KMS-11 (cell line): ENCODE data around the gene AJAP1.
"Not testable (repeated sequence)": the region's sequence is repeated elsewhere in the genome, so short reads cannot be mapped to it uniquely, and the experiment has no call there.

ENCODE experiments used
- H2AFZ ChIP-seq: fragments of 200-600 bp; sonication (generic); 2 replicates; pipeline ENCODE4 v1.6.1; 2016; ENCODE audit warnings: antibody characterized with exemption, mixed run types, low read depth
- H3K27ac ChIP-seq: fragments of 200-600 bp; sonication (generic); 2 replicates; pipeline ENCODE4 v1.6.1; 2016; ENCODE audit warnings: mild to moderate bottlenecking, mixed run types
- H3K27me3 ChIP-seq: fragments of 200-600 bp; sonication (generic); 2 replicates; pipeline ENCODE4 v1.6.1; 2017; ENCODE audit warnings: mild to moderate bottlenecking, low read depth, mixed run types, moderate library complexity; ENCODE audit not compliant: insufficient read depth
- H3K36me3 ChIP-seq: fragments of 200-600 bp; sonication (generic); 2 replicates; pipeline ENCODE4 v1.6.1; 2017; ENCODE audit warnings: mild to moderate bottlenecking, mixed run types; ENCODE audit not compliant: insufficient read depth
- H3K4me1 ChIP-seq: fragments of 200-600 bp; sonication (generic); 2 replicates; pipeline ENCODE4 v1.6.1; 2016; ENCODE audit warnings: mild to moderate bottlenecking, low read depth, mixed run types; ENCODE audit not compliant: poor library complexity, severe bottlenecking
- H3K4me2 ChIP-seq: fragments of 200-600 bp; sonication (generic); 2 replicates; pipeline ENCODE4 v1.7.0; 2016; ENCODE audit warnings: mild to moderate bottlenecking, mixed run types
- H3K4me3 ChIP-seq: fragments of 200-600 bp; sonication (generic); IDR thresholded peaks from 2 replicates; pipeline ENCODE4 v1.6.1; 2017; ENCODE audit warnings: low read depth, low read length, mixed read lengths; ENCODE audit not compliant: insufficient read depth
- H3K79me2 ChIP-seq: fragments of 200-600 bp; sonication (generic); 2 replicates; pipeline ENCODE4 v1.6.1; 2016; ENCODE audit warnings: low read depth, mixed run types; ENCODE audit not compliant: insufficient read depth
- H3K9ac ChIP-seq: fragments of 200-600 bp; sonication (generic); 2 replicates; pipeline ENCODE4 v1.6.1; 2016; ENCODE audit warnings: mild to moderate bottlenecking, mixed run types
- H4K20me1 ChIP-seq: fragments of 200-600 bp; sonication (generic); 2 replicates; pipeline ENCODE4 v1.6.1; 2016; ENCODE audit warnings: mild to moderate bottlenecking, mixed run types; ENCODE audit not compliant: insufficient read depth
- TF ChIP-seq, protein P1 (sequence below): fragments of 200-600 bp; sonication (generic); conservative IDR thresholded peaks from 2 replicates; pipeline ENCODE4 v1.6.1; 2017; ENCODE audit warnings: low read depth, mild to moderate bottlenecking, antibody characterized with exemption, low read length, moderate library complexity, mixed read lengths

AJAP1 gene

DNA sequence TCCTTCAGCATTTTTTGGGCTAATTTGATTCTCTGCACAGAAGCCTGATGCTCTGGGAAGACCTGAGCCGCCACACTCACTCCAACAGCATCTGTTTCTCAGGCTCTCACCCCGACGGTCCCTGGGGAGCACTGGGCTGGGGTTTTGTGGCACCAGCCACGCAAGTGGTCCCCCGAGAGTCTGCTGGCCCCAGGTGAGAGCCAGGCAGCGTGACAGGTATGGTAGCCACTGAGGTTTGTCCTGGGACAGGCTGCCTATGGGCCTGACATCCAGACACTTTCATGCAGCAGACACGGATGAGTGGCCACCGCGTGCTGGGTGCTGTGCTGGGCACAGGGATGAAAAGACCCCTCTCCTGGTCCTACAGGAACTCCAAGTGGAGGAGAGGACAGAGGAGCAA, 11.0 kb downstream of the AJAP1 start:
- Histone ChIP-seq H3K4me1 (no peaks in the 10 kb centered on the region), H3K27me3 (peaks cover 3% of the 10 kb centered on the region), H3K9ac (no peak overlapping the region), H3K36me3 (no peaks in the 10 kb centered on the region), H3K4me2 (no peak overlapping the region), H2AFZ (no peak overlapping the region), H3K4me3 (no peak overlapping the region), H3K79me2 (no peaks in the 10 kb centered on the region), H3K27ac (no peak overlapping the region), H4K20me1 (no peaks in the 10 kb centered on the region)
- TF ChIP-seq, protein P1, sequence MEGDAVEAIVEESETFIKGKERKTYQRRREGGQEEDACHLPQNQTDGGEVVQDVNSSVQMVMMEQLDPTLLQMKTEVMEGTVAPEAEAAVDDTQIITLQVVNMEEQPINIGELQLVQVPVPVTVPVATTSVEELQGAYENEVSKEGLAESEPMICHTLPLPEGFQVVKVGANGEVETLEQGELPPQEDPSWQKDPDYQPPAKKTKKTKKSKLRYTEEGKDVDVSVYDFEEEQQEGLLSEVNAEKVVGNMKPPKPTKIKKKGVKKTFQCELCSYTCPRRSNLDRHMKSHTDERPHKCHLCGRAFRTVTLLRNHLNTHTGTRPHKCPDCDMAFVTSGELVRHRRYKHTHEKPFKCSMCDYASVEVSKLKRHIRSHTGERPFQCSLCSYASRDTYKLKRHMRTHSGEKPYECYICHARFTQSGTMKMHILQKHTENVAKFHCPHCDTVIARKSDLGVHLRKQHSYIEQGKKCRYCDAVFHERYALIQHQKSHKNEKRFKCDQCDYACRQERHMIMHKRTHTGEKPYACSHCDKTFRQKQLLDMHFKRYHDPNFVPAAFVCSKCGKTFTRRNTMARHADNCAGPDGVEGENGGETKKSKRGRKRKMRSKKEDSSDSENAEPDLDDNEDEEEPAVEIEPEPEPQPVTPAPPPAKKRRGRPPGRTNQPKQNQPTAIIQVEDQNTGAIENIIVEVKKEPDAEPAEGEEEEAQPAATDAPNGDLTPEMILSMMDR, result no peak

DNA sequence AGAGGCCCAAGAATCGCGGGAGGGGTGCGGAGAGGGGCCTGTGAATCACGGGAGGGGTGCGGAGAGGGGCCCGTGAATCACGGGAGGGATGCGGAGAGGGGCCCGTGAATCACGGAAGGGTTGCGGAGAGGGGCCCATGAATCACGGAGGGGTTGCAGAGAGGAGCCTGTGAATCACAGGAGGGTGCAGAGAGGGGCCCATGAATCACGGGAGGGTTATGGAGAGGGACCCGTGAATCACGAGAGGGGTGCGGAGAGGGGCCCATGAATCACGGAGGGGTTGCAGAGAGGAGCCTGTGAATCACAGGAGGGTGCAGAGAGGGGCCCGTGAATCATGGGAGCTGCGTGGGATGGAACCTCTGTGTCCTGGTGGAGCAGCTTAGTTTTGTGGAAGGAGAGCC, 12.3 kb downstream of the AJAP1 start:
- H3K4me3 ChIP-seq, H3K27me3 ChIP-seq, H2AFZ ChIP-seq, H3K79me2 ChIP-seq, H3K36me3 ChIP-seq, H4K20me1 ChIP-seq, H3K27ac ChIP-seq, H3K9ac ChIP-seq, H3K4me2 ChIP-seq, H3K4me1 ChIP-seq: not testable (repeated sequence)

DNA sequence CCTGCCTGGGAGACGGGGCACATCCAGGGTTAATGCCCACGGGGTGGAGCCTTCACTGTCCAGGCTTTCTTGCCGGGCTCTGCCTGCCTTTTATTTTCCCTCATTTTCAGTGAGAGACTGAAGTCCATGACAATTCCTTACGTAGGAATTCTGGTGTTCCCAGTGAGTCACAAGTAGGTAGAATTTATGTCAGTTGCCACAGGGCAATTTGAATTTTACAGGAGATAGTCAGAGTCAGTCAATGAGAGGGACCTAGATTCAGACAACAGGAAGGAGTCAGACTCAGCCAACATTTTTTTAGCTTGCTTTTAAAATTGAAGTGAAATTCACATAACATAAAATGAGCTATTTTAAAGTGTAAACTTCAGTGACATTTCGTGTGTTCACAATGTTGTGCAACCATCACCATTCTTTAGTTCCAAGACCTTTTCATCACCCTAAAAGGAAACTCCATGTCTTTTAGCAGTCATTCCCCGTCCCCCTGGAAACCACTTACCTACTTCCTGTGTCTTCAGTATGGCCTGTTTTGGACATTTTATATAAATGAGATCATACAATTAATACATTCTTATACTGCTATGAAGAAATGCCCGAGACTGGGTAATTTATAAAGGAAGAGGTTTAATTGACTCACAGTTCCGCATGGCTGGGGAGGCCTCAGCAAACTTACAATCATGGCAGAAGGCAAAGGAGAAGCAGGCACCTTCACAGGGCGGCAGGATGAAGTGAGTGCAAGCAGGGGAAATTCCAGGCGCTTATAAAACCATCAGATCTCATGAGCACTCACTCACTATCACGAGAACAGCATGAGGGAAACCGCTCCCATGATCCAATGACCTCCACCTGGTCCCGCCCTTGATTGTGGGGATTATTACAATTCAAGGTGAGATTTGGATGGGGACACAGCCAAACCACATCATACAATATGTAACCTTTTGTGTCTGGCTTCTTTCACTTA, 14.6 kb downstream of the AJAP1 start:
- TF ChIP-seq, protein P1, result no peak
- Histone ChIP-seq H3K27me3 (no peaks in the 10 kb centered on the region; the same call in 1 of the 2 replicates), H3K27ac (no peak overlapping the region), H2AFZ (no peak overlapping the region), H4K20me1 (no peaks in the 10 kb centered on the region), H3K9ac (no peak overlapping the region), H3K36me3 (no peaks in the 10 kb centered on the region), H3K4me1 (no peaks in the 10 kb centered on the region), H3K79me2 (no peaks in the 10 kb centered on the region), H3K4me3 (no peak overlapping the region), H3K4me2 (no peak overlapping the region)

DNA sequence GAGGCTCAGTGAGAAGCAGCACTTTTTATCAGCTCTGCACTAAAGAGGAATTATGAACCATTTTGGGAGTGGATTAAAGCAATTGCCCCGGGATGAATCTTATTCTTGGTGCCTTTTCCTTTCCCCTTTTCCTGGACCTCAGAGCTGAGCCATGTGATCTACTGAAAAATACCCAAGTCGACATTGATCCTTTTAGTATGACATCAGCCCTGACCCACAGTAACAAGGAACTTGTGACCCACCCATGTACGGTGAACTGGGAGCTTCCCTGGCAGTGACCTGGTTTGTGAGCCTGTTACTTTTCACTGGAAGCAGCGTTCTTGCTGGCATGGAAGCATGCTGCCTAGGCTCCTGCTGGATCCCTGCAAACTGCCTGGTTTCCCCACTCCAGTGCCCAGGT, 15.9 kb downstream of the AJAP1 start:
- TF ChIP-seq, protein P1, result no peak
- H3K27ac ChIP-seq, result no peak overlapping the region

DNA sequence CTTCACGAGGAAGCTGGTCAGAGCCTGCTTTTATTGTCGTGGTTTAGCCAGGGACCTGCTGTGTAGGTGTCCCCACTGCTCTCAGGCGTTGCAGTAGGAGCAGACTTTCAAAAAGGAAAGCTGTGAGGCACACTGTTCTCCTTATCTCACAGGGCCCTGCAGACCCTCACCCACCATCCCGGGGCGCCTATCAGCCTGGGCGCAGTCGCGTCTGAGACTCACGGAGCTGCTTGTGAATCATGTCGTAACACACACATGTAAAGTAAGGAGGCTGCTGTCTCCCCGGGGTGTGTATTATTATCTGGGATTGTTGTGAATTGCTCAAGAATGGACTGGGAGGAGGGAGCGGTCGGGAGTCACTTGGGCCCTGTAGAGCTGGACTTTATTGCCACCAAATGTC, 17.4 kb downstream of the AJAP1 start:
- Histone ChIP-seq H3K4me2 (no peak overlapping the region), H4K20me1 (no peaks in the 10 kb centered on the region), H2AFZ (no peak overlapping the region), H3K27ac (no peak overlapping the region), H3K4me3 (no peak overlapping the region), H3K79me2 (no peaks in the 10 kb centered on the region), H3K27me3 (no peaks in the 10 kb centered on the region; the same call in 1 of the 2 replicates), H3K4me1 (no peaks in the 10 kb centered on the region), H3K9ac (no peak overlapping the region), H3K36me3 (no peaks in the 10 kb centered on the region)
- TF ChIP-seq, protein P1, result no peak

More for the DNA sequence above, 15.9 kb downstream of the AJAP1 start:
- H4K20me1 ChIP-seq, result no peaks in the 10 kb centered on the region
- H3K27me3 ChIP-seq, result no peaks in the 10 kb centered on the region; the same call in 1 of the 2 replicates
- H3K4me1 ChIP-seq, result no peaks in the 10 kb centered on the region
- H3K79me2 ChIP-seq, result no peaks in the 10 kb centered on the region
- no peak overlapping the region for H3K9ac ChIP-seq
- H3K4me2 ChIP-seq, result no peak overlapping the region
- no peak overlapping the region for H3K4me3 ChIP-seq
- H3K36me3 ChIP-seq, result no peaks in the 10 kb centered on the region
- no peak overlapping the region for H2AFZ ChIP-seq
